Right lobe of liver (tissue), 6 donors: ENCODE results near the gene SEPTIN8. TPM values are rescaled to one million over a fixed set of nuclear protein-coding genes. Genes with fewer than 3 reads are reported as not detected.

ENCODE experiments used
- ATAC-seq, 4 donors: fragments of 200-7000 bp; cut with Tn5 transposase; one replicate each; pipeline ENCODE4 v1.9.1; 2020; ENCODE audit warnings: mild to moderate bottlenecking in 4 of 4, moderate library complexity in 4 of 4
- DNase-seq, 3 donors: peaks; one replicate each; pipeline ENCODE4 v3.0.0-alpha.2; 2020
- H3K27ac ChIP-seq, 3 donors: fragments of 200-600 bp; one replicate each; pipeline ENCODE4 v1.8.0; 2022
- H3K27me3 ChIP-seq, 2 donors: fragments of 200-600 bp; one replicate each; pipeline ENCODE4 v1.8.0; 2022
- H3K36me3 ChIP-seq, 4 donors: fragments of 200-600 bp; sonication (generic) in 1 of 4; one replicate each; pipeline versions ENCODE4 v1.5.1 to v1.8.0; 2017 to 2022; ENCODE audit warnings: control low read depth in 1 of 4
- H3K4me1 ChIP-seq, 4 donors: fragments of 200-600 bp; sonication (generic) in 1 of 4; one replicate each; pipeline versions ENCODE4 v1.5.1 to v1.8.0; 2017 to 2022; ENCODE audit warnings: control low read depth in 1 of 4
- H3K4me3 ChIP-seq, 3 donors: fragments of 200-600 bp; one replicate each; pipeline ENCODE4 v1.8.0; 2022
- H3K9me3 ChIP-seq, 4 donors: fragments of 200-600 bp; sonication (generic) in 1 of 4; one replicate each; pipeline versions ENCODE4 v1.5.1 to v1.8.0; 2017 to 2022; ENCODE audit warnings: control low read depth in 1 of 4
- CTCF ChIP-seq, 4 donors: fragments of 200-600 bp in 3 of 4; fragments of 450-650 bp in 1 of 4; IDR thresholded peaks; one replicate each; pipeline versions ENCODE4 v1.5.1 to v1.8.0; 2016 to 2022; ENCODE audit warnings: antibody characterized with exemption in 4 of 4, mild to moderate bottlenecking in 2 of 4
- POLR2A ChIP-seq: fragments of 450-650 bp; IDR thresholded peaks from one replicate; pipeline ENCODE4 v1.6.1; 2017; ENCODE audit warnings: antibody characterized with exemption, mild to moderate bottlenecking
- WGBS: methylation state at CpG from one replicate; pipeline ENCODE4 v1.1.6; 2018; ENCODE audit warnings: low coverage, low lambda C conversion rate; ENCODE audit not compliant: insufficient coverage; ENCODE audit errors: missing lambda C conversion rate; 5-methylcytosine and 5-hydroxymethylcytosine counted together
- intact Hi-C, 2 donors: fragments of 100-400 bp; cut with DNase I; formaldehyde crosslinking; loops; one replicate each; pipeline versions ENCODE4 v1.11.2 to v1.14.1; 2022
- total RNA-seq, 6 experiments: library from RNA; depleted of rRNA in 2 of 6; stranded (reverse); fragments of >200 nt in 2 of 6; fragmentation: NEBNext Ultra II Directional in 3 of 6; extraction: Animal tissue kit (Norgen Biotek cat#: 25700) in 3 of 6; gene quantifications; one replicate each; pipeline versions ENCODE4 v1.1.0 to v1.2.4, GENCODE V29; 2016 to 2023
- donor health status: DM: no; HTN: yes; CAD: no.
- donor health status: DM: no; HTN: no; CAD: no.
- donor health status: DM: no; HTN: no; CAD: no.
- donor health status: DM: no; HTN: yes; CAD: no.
- donor health status: DM: no; HTN: yes; CAD: no.

SEPTIN8 gene
- total RNA-seq, 6 experiments from 2014 or later, result 8.0 to 15.9 (median 13.3) TPM

GRCh38 chr5:132762246-132763000 lies 14.6 kb downstream of the SEPTIN8 start:
- intact Hi-C loops, result no loop called here
- TF ChIP-seq POLR2A (no peak), CTCF (IDR thresholded peaks at IDR 0.05) (no peak)
- no peaks in the 10 kb centered on the region for H3K4me1 ChIP-seq
- ATAC-seq (no peak), DNase-seq (no peak)
- no peak overlapping the region for H3K27ac ChIP-seq
- no peaks in the 10 kb centered on the region for H3K27me3 ChIP-seq
- H3K4me3 ChIP-seq, result no peak overlapping the region
- peaks cover 0 to 15% (median 3%) of the 10 kb centered on the region in 4 donors for H3K36me3 ChIP-seq
- 100% methylated on average over 7 of the region's 11 CpGs for WGBS
- no peaks in the 10 kb centered on the region for H3K9me3 ChIP-seq

- no peaks in the 10 kb centered on the region for H3K4me1 ChIP-seq
These were observed 15.5 kb downstream of the SEPTIN8 start for GRCh38 chr5:132761321-132762240.

GRCh38 chr5:132760601-132761317 lies 16.3 kb downstream of the SEPTIN8 start:
- no peak for TF ChIP-seq CTCF (IDR thresholded peaks at IDR 0.05)
- TF ChIP-seq POLR2A, result no peak
- H3K9me3 ChIP-seq, result no peaks in the 10 kb centered on the region
- no peak for ATAC-seq
- H3K4me3 ChIP-seq, result no peak overlapping the region
- H3K27me3 ChIP-seq, result no peaks in the 10 kb centered on the region
- H3K27ac ChIP-seq, result no peak overlapping the region
- peaks cover 0 to 15% (median 3%) of the 10 kb centered on the region in 4 donors for H3K36me3 ChIP-seq
- no peak for DNase-seq
- intact Hi-C loops, result no loop called here
- 91% methylated on average over 9 of the region's 21 CpGs for WGBS
- no peaks in the 10 kb centered on the region for H3K4me1 ChIP-seq

More at GRCh38 chr5:132761321-132762240, 15.5 kb downstream of the SEPTIN8 start:
- ATAC-seq (no peak), DNase-seq (no peak)
- intact Hi-C loops, result no loop called here
- Histone ChIP-seq H3K27me3 (no peaks in the 10 kb centered on the region), H3K9me3 (no peaks in the 10 kb centered on the region), H3K36me3 (peaks cover 0 to 15% (median 3%) of the 10 kb centered on the region in 4 donors), H3K27ac (no peak overlapping the region), H3K4me3 (no peak overlapping the region)
- no peak for TF ChIP-seq CTCF (IDR thresholded peaks at IDR 0.05)
- TF ChIP-seq POLR2A, result no peak
- whole genome bisulfite sequencing, result no CpG with 5 or more reads among the region's 22 CpGs

GRCh38 chr5:132760049-132760420 lies 17.0 kb downstream of the SEPTIN8 start:
- DNase-seq, result no peak
- Histone ChIP-seq H3K27me3 (no peaks in the 10 kb centered on the region), H3K4me1 (no peaks in the 10 kb centered on the region), H3K9me3 (no peaks in the 10 kb centered on the region), H3K36me3 (peaks cover 0 to 13% (median 3%) of the 10 kb centered on the region in 4 donors), H3K27ac (no peak overlapping the region), H3K4me3 (no peak overlapping the region)
- TF ChIP-seq CTCF (IDR thresholded peaks at IDR 0.05) (no peak), POLR2A (no peak)
- no peak for ATAC-seq
- intact Hi-C loops, result no loop called here
- 100% methylated on average over 4 of the region's 12 CpGs for WGBS
